Measurements from ENCODE around the gene HOGA1. TPM values are rescaled to one million over a fixed set of nuclear protein-coding genes. Genes with fewer than 3 reads are reported as not detected.

Gene HOGA1
- total and polyA plus RNA-seq, 8 donors = 0.85 to 2.2 (median 1.3) TPM

DNA sequence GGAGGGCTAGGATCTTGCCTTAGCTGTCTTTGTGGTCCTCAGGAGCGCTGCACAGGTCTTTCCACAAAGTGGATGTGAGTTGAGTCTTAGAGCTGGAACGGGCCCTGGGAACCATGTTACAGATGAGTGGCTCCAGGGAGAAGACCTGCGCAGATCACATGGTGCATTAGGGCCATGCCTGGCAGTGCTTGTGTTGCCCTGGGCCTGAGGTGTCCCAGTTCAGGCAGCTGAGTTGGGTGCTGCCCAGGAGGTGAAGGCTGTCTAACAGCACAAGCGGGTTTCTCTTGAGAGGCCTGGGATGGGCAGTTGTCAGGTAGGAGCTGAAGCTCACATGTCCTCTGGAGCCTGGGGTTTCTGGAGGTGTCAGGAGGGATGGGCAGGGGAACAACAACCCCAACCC is 45.4 kb upstream of the HOGA1 start:
- ATAC-seq = no peak

DNA sequence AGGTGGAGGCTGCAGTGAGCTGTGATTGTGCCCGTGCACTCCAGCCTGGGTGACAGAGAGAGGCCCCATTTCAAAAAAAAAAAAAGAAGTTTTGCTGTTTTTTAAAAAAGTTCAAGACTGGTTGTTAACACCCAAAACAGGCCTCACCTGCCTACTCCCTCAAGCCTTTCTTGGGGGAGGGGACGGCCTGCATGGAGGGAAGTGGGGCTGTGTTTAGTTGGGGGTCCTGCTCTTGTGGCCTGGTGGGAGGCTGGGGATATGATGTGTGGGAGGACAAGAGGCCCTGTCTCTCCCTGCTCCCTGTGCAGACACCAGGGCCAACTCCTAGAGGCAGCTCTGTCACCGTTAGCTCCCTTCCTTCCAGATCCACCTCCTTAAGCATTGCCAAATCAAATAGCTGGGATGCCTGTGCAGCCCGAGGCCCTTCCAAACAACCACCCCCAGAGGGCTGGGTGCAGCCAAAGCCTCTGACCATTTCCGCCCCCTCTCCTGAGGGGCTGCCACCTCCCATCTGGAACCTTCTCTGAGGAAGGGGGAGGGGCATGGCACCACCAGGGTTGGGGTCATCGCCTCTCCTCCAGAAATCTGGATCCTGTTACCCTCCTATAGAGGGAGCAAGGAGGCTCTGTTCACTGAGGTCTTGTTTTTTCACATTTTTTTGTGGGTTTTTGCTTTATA is 44.5 kb upstream of the HOGA1 start:
- Histone ChIP-seq H3K4me3 (no peak overlapping the region), H3K27ac (peak overlapping the region; percentile 16 to 30), H3K4me1 (peaks cover 34 to 50% of the 10 kb centered on the region in 2 donors), H3K9me3 (no peaks in the 10 kb centered on the region), H3K27me3 (no peaks in the 10 kb centered on the region), H3K36me3 (no peaks in the 10 kb centered on the region)
- intact Hi-C loops (cut with DNase I) = no loop called here
- ATAC-seq (no peak), DNase-seq (peak in 1 of 4 donors; percentile 41)
- TF ChIP-seq, protein P1, sequence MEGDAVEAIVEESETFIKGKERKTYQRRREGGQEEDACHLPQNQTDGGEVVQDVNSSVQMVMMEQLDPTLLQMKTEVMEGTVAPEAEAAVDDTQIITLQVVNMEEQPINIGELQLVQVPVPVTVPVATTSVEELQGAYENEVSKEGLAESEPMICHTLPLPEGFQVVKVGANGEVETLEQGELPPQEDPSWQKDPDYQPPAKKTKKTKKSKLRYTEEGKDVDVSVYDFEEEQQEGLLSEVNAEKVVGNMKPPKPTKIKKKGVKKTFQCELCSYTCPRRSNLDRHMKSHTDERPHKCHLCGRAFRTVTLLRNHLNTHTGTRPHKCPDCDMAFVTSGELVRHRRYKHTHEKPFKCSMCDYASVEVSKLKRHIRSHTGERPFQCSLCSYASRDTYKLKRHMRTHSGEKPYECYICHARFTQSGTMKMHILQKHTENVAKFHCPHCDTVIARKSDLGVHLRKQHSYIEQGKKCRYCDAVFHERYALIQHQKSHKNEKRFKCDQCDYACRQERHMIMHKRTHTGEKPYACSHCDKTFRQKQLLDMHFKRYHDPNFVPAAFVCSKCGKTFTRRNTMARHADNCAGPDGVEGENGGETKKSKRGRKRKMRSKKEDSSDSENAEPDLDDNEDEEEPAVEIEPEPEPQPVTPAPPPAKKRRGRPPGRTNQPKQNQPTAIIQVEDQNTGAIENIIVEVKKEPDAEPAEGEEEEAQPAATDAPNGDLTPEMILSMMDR (IDR thresholded peaks at IDR 0.05) = no peak

More for the DNA sequence above, 45.4 kb upstream of the HOGA1 start:
- DNase-seq = no peak
- H3K9me3 ChIP-seq = no peaks in the 10 kb centered on the region
- H3K4me1 ChIP-seq = peaks cover 28 to 42% of the 10 kb centered on the region in 2 donors
- peak overlapping the region in 1 of 2 donors; percentile 15 for H3K27ac ChIP-seq
- TF ChIP-seq, protein P1 (IDR thresholded peaks at IDR 0.05) = no peak
- no peaks in the 10 kb centered on the region for H3K36me3 ChIP-seq
- intact Hi-C loops (cut with DNase I) = no loop called here
- no peak overlapping the region for H3K4me3 ChIP-seq
- no peaks in the 10 kb centered on the region for H3K27me3 ChIP-seq

DNA sequence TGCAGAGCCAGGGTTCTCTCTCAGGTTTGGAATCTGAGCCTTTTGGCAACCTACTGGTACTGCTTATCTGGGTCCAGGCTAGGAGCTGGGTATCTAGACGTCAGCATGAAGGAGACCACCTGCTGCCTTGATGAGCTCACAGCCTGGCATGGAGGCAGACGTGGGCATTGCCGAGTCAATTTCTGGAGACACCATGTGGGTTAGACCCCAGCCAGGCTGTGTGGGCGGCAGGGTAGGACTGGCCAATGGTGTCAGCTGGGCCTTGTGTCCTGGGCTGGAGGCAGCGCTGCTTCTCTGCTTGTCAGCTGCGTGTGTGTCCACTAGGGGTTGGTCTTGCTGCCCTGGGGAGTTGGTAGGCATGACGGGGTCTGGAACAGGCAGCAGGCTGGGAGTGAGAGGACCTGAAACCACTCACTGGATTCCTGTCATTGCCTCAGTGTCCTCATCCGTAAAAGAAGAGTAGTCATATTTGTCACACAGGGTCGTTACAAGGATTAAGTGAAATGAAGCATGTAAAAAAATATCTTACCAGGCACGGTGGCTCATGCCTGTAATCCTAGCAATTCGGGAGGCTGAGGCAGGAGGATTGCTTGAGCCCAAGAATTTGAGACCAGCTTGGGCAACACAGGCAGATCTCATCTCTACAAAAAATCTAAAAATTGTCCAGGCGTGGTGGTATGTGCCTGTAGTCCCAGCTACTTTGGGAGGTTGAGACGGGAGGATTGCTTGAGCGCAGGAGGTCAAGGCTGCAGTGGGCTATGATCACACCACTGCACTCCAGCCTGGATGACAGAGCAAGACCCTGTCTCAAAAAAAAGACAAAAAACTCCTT is 43.3 kb upstream of the HOGA1 start:
- Histone ChIP-seq H3K27me3 (no peaks in the 10 kb centered on the region), H3K36me3 (no peaks in the 10 kb centered on the region), H3K27ac (peak overlapping the region; percentile 87 to 92), H3K9me3 (no peaks in the 10 kb centered on the region), H3K4me3 (no peak overlapping the region), H3K4me1 (peaks cover 34 to 53% of the 10 kb centered on the region in 2 donors)
- intact Hi-C loops (cut with DNase I) = no loop called here
- TF ChIP-seq, protein P1 (IDR thresholded peaks at IDR 0.05) = no peak
- ATAC-seq = no peak
- peak in 1 of 4 donors; percentile 34 for DNase-seq

DNA sequence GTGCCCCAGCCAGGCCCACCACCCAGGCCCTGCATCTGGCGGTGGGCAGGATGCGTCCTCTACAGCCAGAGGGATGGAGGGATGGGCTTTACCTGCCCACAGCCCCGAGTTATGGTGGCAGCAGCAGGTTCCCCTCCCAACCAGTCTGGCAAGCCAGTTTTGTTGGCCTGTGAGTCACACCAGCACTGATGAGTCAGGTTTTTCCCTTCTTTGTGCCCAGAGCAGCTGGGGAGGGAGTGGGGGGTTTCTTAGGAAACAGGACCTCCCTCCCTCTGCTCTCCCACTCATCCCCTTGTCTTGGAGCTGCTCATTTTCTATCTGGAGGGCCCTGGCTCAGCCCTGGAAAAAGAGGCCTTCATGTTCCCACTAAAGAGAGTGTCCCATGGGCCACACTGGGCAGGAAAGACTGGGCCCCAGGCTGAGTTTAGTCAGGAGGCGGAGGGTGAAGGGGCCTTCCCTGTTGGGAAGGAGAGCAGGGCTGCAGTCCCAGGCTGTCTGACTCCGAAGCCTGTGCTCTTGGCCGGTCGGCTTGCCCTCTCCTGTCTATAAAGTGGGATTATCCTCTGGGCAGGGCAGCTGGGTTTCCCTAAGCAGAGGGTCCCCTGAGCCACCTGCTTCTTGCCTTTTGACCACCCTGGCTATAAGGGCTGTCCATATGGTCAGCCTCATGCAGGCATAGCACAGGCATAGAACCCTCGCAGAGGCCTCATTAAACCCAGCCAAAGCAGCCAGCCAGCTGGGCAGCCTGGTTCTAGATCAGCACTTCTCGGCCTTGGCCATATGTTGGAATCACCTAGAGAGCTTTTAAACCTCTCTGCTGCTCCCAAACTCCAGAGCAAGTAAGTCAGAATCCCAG is 41.8 kb upstream of the HOGA1 start:
- Histone ChIP-seq H3K9me3 (no peaks in the 10 kb centered on the region), H3K4me1 (peaks cover 34 to 61% of the 10 kb centered on the region in 2 donors), H3K27ac (peak overlapping the region; percentile 87 to 92), H3K4me3 (no peak overlapping the region), H3K27me3 (no peaks in the 10 kb centered on the region), H3K36me3 (no peaks in the 10 kb centered on the region)
- TF ChIP-seq, protein P1 (IDR thresholded peaks at IDR 0.05) = no peak
- ATAC-seq (peak; percentile 79), DNase-seq (peak in 1 of 4 donors; percentile 81)
- intact Hi-C loops (cut with DNase I) = no loop called here

Measured in left lung (tissue), 10 donors.